GM19468 (cell line): ENCODE measurements around the gene CHIC2.
"Not testable (repeated sequence)": the region's sequence is repeated elsewhere in the genome, so short reads cannot be mapped to it uniquely, and the experiment has no call there.

Source experiments
- ATAC-seq: cut with Tn5 transposase; IDR thresholded peaks from one replicate; pipeline ENCODE4 v1.9.1; 2021; ENCODE audit warnings: mild to moderate bottlenecking, moderate library complexity, moderate number of reproducible peaks; ENCODE audit not compliant: unreplicated experiment; ENCODE audit errors: extremely low read depth

Gene CHIC2

DNA sequence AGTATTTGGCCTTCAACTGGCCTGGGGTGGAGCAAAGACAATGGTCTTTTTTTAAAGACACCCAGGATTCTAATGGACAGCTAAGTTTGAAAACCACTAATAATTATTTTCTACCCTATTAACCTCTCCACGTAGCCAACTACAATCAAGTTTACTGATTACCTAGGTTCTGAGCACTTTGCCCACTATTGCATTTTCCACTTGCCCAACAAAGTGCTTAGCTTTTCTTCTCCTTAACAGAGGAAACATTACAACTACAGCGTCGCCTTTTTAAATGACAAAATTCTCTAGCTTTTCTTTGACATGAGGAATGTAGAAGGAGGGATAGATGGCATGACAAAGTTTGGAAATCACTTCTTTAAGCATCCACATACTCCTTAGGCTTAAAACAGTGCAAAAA is 2.0 kb downstream of the CHIC2 start:
- no peak for ATAC-seq

DNA sequence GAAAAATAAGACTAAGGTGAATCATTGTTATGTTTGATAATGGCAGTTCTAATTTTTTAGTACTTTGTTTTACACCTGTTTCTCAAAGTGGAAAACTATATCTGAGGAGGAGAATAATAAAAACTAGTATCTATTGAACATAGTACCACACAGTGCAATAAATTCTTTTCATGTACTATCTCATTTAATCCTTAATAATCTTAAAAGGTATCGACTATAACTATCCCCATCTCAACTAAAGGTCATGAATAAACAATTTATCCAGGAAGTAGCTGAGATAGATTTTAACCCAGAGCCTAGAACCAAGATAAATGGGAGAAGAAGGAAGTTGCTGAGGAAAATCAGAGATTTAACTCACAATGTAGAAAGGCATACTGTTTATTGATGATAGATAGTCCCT is 2.5 kb downstream of the CHIC2 start:
- ATAC-seq: no peak

DNA sequence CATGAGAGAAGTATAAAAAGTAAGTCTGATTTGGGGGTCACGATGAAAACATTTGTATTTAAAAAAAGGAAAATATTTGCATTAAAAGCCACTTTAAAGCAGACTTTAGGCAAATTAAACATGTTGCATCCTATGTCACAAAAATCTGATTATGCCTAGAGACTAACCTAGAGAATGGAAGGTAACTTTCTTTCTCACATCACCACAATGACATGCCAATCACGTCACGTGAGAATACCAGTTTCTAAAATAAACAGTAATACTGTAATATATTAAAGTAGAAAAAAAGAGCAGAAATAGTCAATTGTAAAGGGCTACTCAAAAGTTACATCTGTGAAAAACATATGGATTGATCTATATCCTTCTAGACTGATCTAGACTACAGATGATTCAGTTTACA is 3.3 kb downstream of the CHIC2 start:
- no peak for ATAC-seq

DNA sequence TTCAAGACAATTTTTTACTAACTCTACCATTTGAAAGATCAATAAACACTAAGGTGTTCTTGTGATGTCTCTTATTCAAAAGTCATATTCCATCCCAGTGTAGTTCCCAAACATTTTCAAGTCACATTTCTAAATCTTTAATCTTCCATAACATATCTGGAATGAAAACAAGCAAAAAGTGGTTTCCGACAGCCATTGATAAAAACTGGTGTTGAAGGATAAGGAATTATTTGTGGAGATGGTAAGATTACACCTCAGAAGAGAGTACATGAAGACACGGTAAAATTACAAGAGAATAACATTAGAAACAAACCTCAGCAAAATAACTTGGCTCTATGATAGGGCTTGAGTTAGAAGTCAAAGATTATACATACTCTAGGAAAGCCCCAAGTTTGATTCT is 4.3 kb downstream of the CHIC2 start:
- no peak for ATAC-seq

DNA sequence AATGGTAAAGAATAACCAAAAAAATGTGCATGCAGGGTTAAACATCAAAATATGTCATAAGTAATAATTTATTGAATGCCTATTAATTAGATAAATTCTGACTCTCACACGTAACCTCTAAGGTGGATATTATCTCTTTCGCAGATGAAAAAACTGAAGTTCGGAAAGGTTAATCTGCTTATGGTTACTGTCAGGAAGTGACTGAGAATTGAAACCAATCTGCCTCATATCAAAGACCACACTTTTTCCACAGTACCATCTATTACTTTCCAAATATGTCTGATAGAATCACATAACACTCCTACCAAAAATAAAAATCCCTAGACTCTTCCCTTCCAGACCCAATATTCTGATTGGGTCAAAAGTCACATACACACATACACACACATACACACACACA is 6.2 kb downstream of the CHIC2 start:
- no peak for ATAC-seq

DNA sequence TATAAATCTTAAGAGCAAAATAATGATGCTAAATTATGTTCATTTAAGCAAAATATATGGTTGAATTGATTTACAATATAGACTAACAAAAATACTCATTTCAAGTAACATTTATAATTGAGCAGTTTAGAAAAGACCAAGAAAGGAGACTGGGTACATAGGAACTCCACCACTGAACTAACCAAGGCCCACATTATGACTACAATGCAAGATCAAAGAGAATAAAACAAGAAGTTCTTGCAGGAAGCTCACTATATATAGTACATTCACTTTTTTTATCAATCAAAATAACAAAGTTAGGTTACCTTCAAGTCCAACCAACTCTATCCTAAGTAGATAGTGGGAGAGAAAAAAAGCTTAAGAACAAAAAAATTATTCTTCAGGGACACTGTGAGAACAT is 8.0 kb downstream of the CHIC2 start:
- ATAC-seq: no peak

DNA sequence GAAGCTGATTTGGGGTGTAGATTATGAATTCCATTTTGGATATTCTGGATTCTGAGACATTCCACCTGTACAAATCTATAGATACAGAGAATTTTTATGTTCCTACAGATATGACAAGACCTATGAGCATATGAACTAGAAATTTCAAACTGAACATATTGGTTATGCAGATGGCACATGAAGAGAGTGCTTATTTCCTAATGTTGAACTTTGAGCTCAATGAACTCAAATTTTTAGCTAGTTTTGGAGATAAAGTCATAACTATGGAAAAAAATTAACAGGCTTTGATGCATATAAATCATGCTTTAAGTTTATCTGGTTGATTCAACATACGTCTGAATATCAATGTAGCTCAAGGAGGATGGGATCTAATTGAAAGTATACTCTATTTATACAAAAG is 8.9 kb downstream of the CHIC2 start:
- ATAC-seq: no peak

DNA sequence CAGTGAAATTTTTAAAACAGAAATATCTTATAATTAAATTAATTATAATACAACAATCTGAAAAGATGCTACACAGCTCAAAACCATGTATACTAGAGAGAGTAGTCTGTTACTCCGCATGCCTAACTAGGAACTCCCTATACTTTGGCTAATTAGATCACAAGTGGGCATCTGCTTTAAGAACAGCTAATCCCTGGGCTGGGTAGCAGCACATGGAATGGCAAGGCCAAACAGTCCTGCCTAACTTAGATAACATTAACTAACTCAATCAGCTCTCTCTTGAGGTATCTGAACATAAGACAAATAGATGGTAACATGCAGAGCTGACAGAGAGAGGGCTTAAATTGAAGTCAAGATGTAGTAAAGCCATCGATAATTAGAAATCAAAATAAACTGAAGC is 9.9 kb downstream of the CHIC2 start:
- no peak for ATAC-seq

DNA sequence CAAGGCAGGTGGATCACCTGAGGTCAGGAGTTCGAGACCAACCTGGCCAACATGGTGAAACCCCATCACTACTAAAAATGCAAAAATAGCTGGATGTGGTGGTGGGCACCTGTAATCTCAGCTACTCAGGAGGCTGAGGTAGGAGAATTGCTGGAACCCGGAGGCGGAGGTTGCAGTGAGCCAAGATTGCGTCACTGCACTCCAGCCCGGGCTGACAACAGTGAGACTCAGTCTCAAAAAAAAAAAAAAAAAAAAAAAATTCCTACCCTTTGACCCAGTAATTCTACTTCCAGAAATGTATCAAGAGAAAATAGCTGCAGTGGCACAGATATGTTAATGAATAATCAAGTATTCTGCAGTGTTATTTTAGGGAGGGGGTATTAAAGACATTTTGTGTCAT is 11.1 kb downstream of the CHIC2 start:
- not testable (repeated sequence) for ATAC-seq

DNA sequence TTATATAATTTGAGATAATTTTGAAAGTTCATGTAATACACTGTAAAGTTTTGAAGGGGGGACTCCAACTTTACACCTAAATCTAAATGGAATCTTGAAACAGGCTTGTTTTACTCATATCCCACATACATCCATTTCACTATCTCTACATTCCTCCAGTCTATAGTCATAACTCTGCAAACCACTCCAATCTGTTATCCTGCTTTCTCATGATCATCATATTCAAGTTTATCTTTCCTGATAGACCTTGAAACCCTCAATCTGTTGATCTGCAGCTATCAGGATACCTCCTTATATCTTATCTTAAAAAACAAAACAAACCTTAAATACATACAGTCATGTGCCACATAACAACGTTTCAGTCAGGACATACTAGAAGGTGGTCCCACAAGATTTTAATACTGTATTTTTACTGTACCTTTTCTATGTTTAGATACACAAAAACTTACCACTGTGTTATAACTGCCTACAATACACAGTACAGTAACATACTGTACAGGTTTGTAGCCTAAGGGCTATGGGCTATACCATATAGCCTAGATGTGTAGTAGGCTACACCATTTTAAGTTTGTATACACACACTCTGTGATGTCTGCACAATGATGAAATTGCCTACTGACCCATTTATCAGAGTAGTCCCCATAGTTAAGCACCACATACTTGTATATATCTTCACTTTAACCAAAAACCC is 14.0 kb downstream of the CHIC2 start:
- ATAC-seq: no peak

DNA sequence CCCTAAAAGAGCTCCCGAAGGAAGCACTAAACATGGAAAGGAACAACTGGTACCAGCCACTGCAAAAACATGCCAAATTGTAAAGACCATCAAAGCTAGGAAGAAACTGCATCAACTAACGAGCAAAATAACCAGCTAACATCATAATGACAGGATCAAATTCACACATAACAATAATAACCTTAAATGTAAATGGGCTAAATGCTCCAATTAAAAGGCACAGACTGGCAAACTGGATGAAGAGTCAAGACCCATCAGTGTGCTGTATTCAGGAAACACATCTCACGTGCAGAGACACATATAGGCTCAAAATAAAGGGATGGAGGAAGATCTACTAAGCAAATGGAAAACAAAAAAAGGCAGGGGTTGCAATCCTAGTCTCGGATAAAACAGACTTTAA is 20.8 kb downstream of the CHIC2 start:
- ATAC-seq: not testable (repeated sequence)

DNA sequence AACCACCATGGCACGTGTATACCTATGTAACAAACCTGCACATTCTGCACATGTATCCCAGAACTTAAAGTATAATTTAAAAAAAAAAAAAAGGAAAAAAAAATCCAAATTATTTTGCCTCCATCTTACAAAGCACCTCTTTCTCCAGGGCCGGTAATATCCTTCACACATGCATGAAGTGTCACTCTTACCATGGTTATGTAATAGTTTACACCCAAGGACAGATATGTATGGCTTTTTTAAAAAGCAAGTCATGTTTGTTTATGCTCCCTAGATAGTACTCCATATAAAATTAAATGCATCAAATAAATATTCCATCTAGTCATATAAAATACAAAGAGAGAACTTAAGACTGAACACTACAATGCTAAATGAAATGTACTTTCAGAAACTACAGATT is 22.5 kb downstream of the CHIC2 start:
- ATAC-seq: no peak

DNA sequence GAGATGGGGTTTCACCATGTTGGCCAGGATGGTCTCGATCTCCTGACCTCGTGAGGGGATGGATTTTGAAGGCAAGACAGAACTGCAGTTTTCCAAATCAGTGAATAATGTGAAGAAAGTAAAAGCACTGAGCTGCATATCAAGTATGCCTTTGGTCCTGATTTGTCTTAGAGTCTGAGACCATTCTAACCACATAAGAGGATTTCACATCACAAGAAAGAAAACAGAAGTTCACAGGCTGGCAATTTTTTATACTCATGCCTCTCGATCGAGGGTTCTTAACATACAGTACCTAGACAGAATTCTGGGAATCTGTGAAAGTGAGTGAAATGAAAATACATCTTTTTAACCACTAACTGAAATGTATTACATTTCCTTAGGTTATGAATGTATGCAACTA is 23.3 kb downstream of the CHIC2 start:
- no peak for ATAC-seq

DNA sequence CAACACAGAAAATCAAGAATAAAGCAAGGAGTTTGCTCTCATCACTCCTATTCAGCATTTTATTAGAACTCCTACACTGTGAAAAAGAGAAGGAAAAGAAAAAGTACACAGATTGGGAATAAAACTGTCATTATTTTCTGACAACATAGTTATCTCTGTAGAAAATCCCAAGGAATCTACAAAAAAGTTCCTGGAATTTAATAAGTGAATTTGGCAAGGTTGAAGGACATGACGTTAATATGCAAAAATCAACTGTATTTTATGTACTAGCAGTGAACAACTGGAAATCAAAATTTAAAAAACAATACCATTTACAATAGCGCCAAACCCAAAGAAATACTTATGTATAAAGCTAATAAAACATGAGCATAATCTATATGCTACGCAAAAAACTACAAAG is 26.3 kb downstream of the CHIC2 start:
- no peak for ATAC-seq

DNA sequence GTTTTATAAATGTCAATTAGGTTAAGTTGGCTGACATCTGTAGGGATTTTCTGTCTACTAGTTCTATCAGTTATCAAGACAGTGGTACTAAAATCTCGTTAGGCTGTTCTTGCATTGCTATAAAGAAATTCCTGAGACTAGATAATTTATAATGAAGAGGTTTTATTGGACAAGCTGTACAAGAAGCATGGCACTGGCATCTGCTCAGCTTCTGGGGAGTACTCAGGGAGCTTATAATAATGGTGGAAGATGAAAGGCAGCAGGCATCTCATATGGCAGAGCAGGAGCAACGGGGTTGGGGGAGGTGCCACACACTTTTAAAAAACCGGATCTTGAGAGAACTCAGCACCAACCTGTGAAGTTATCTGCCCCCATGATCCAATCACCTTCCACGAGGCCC is 28.2 kb downstream of the CHIC2 start:
- ATAC-seq: no peak

DNA sequence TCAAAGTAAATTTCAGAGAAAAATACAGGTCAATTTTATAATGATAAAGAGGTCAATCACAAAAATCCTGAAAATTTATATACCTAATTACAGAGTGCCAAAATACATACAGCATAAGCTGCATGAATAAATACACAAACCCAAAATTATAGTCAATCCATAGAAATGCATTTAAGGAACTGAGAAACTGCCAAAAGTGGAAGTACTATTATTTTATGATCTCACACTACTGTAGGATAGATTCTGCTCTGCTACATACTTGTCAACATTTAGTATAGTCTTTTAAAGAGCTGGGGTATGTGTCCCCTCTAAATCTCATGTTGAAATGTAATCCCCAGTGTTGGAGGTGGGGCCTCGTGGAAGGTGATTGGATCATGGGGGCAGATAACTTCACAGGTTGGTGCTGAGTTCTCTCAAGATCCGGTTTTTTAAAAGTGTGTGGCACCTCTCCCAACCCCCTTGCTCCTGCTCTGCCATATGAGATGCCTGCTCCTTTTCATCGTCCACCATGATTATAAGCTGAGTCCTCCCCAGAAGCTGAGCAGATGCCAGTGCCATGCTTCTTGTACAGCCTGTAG is 31.8 kb downstream of the CHIC2 start:
- no peak for ATAC-seq

DNA sequence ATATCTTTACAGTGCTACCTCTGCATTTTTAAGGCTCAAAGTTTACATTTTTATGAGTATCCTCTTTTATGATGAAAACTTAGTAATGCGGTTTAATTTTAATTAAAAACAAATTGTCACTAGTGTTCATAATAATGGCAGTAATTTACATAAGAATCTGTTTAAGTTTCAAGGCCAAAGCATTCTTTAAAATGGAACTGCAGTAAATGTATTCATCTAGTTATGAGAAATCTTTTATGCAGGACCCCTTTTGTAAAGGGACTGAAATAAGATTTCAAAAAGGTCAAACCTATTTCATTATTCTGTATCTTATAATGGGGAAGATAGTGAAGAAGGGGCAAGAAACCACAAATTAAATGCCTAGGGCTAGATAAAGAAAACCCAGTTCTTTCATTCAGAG is 37.1 kb downstream of the CHIC2 start:
- no peak for ATAC-seq

DNA sequence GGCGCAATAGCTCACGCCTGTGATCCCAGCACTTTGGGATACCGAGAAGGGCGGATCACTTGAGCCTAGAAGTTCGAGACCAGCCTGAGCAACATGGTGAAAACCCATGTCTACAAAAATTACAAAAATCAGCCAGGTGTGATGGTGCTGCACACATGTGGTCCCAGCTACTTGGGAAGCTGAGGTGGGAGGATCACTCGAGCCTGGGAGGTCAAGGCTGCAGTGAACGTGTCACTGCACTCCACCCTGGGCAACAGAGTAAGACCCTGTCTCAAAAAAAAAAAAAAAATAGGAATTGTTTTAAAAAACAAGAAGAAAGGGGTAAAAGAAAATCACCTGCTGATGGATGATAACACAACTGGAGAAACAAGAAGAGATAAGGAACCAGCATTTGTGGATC is 38.8 kb downstream of the CHIC2 start:
- ATAC-seq: no peak

DNA sequence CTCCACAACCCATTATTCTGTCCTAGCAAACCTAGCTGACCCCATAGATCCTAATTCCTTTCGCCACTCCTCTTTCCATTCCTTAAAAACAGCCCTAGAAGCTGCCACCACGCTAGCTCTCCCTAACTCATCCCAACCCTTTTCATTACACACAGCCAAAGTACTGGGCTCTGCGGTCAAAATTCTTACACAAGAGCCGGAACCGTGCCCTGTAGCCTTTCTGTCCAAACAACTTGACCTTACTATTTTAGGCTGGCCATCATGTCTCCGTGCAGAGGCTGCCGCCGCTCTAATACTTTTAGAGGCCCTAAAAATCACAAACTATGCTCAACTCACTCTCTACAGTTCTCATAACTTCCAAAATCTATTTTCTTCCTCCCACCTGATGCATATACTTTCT is 41.4 kb downstream of the CHIC2 start:
- ATAC-seq: not testable (repeated sequence)

DNA sequence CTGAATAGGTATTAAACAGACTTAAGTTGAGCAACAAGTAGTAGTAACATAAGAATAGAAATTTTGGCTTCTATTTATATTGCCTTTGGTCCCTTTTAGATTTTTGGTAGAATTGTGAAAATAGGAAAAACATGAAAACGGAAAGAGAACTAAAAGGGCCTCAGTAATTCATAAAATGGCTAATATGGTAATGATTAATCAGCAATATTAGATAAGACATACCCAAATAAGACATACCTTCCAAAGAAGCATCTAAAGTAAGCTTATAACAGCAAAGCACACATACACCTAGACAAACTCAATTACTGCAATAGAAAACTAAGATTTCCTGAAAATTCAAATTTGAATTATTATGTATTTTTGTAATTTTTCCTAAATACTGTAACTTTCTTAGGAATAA is 46.4 kb downstream of the CHIC2 start:
- no peak for ATAC-seq

DNA sequence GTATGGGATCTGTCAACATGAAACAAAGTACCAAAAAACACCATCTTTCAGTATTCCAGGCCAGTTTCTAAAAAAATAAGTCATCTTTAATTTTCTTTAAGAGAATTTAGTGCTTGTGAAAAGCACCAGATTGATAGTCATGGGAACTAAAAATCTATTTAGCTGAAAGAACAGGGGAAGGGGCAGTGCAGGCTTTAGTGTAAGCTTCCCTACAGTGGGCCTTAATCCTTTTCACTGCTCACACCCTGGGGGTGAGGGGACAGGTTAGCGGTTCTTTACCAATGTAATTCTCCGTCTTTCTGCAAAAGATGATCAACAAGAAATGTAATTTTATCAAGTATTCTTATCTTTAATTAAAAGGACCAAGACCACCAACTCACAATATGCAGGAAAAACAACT is 47.1 kb downstream of the CHIC2 start:
- ATAC-seq: no peak

DNA sequence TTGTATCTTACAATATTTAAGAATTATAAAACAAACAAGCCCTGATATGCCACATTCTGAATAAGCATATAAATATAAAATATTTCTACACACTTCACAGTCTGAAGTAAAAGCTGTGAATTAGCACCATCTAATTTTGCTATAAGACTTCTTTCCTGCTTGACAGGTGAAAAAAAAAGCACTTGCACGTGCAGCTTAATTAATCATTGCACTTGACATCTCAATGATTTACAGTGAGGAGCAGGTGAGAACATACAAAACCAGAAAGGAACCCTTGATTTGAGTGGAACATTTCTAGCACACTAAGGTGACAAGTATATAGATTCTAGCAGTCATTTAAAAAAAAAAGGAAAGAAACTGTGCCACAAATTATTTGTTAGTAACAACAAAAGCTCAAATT is 47.9 kb downstream of the CHIC2 start:
- no peak for ATAC-seq
